ENCODE data around the gene ORAI3.
A peak's percentile ranks its signal among the peaks of the same experiment; 100 is the strongest.

- TF ChIP-seq FOXA3 (CRISPR knock-in tag; IDR thresholded peaks at IDR 0.05) (no peak), ZNF234 (CRISPR knock-in tag; conservative IDR thresholded peaks at IDR 0.05) (no peak), HNRNPK (IDR thresholded peaks at IDR 0.05; ENCODE audit: low read depth, low read length, poor library complexity, severe bottlenecking) (no peak), ATF4 (CRISPR knock-in tag; IDR thresholded peaks at IDR 0.05) (no peak), FOSL2 (CRISPR knock-in tag; IDR thresholded peaks at IDR 0.05) (peak; percentile 51), CBX2 (IDR thresholded peaks at IDR 0.05; ENCODE audit: low read depth, low read length) (no peak), CBX2 (CRISPR knock-in tag; IDR thresholded peaks at IDR 0.05; ENCODE audit: low read depth) (no peak), CEBPB (IDR thresholded peaks at IDR 0.05; ENCODE audit: borderline replicate concordance, low read depth, low read length) (no peak), ZNF10 (CRISPR knock-in tag; IDR thresholded peaks at IDR 0.05; ENCODE audit: borderline replicate concordance, low read depth) (no peak), ZNF224 (CRISPR knock-in tag; IDR thresholded peaks at IDR 0.05) (no peak)
- TF ChIP-seq, protein P1, sequence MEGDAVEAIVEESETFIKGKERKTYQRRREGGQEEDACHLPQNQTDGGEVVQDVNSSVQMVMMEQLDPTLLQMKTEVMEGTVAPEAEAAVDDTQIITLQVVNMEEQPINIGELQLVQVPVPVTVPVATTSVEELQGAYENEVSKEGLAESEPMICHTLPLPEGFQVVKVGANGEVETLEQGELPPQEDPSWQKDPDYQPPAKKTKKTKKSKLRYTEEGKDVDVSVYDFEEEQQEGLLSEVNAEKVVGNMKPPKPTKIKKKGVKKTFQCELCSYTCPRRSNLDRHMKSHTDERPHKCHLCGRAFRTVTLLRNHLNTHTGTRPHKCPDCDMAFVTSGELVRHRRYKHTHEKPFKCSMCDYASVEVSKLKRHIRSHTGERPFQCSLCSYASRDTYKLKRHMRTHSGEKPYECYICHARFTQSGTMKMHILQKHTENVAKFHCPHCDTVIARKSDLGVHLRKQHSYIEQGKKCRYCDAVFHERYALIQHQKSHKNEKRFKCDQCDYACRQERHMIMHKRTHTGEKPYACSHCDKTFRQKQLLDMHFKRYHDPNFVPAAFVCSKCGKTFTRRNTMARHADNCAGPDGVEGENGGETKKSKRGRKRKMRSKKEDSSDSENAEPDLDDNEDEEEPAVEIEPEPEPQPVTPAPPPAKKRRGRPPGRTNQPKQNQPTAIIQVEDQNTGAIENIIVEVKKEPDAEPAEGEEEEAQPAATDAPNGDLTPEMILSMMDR (CRISPR knock-in tag; IDR thresholded peaks at IDR 0.05), result peak; percentile 99
These were observed 7.1 kb upstream of the ORAI3 start for GRCh38 chr16:30941600-30942425.
